Thyroid gland (tissue), 4 donors: ENCODE results near the gene ENDOG.

Experiments
- CTCF ChIP-seq, 6 experiments: fragments of 200-600 bp in 3 of 6; fragments of 450-650 bp in 3 of 6; sonication (generic) in 3 of 6; IDR thresholded peaks; one replicate each; pipeline ENCODE4 v1.5.1; 2016 to 2019; ENCODE audit warnings: antibody characterized with exemption in 6 of 6, mild to moderate bottlenecking in 2 of 6, inconsistent platforms in 1 of 6, moderate library complexity in 1 of 6
- POLR2A ChIP-seq, 2 donors: fragments of 450-650 bp; IDR thresholded peaks; one replicate each; pipeline ENCODE4 v1.6.1; 2017; ENCODE audit warnings: antibody characterized with exemption in 2 of 2, mild to moderate bottlenecking in 2 of 2, moderate library complexity in 1 of 2

- TF ChIP-seq CTCF (IDR thresholded peaks at IDR 0.05) (no peak), POLR2A (IDR thresholded peaks at IDR 0.05) (no peak)
These were observed 18.2 kb upstream of the ENDOG start for GRCh38 chr9:128800061-128800460.
